CD14-positive monocyte (primary cell): Measurements from ENCODE around the gene VEPH1. TPM values are rescaled to one million over a fixed set of nuclear protein-coding genes. Genes with fewer than 3 reads are reported as not detected.

Experiments
- DNase-seq, 3 donors: peaks; one replicate each; pipeline ENCODE4 v3.0.0-alpha.2; 2011 to 2022
- H2AFZ ChIP-seq: 2 replicates; pipeline ENCODE4 v1.6.0; 2012; ENCODE audit warnings: mild to moderate bottlenecking, low read depth, low read length, inconsistent platforms; ENCODE audit not compliant: insufficient read depth, poor library complexity, severe bottlenecking
- H3K27ac ChIP-seq, 2 donors: 1 replicate in 1 of 2; 2 replicates in 1 of 2; pipeline ENCODE4 v1.5.1; 2012 to 2013; ENCODE audit warnings: low read length in 2 of 2, control low read depth in 1 of 2, inconsistent platforms in 1 of 2, low read depth in 1 of 2, mild to moderate bottlenecking in 1 of 2
- H3K27me3 ChIP-seq, 2 donors: one replicate each; pipeline versions ENCODE4 v1.6.0 to v1.6.1; 2011 to 2013; ENCODE audit warnings: low read length in 2 of 2; ENCODE audit not compliant: control insufficient read depth in 2 of 2, insufficient read depth in 2 of 2
- H3K36me3 ChIP-seq, 2 donors: replicated peaks in 1 of 2; 1 replicate in 1 of 2; 2 replicates in 1 of 2; pipeline versions ENCODE4 v1.5.1 to v1.6.1; 2012 to 2013; ENCODE audit warnings: low read length in 2 of 2, control low read depth in 1 of 2, inconsistent platforms in 1 of 2, mild to moderate bottlenecking in 1 of 2; ENCODE audit not compliant: insufficient read depth in 2 of 2, control insufficient read depth in 1 of 2
- H3K4me1 ChIP-seq, 2 donors: 1 replicate in 1 of 2; 2 replicates in 1 of 2; pipeline versions ENCODE4 v1.5.1 to v1.6.1; 2012 to 2013; ENCODE audit warnings: low read length in 2 of 2, control low read depth in 1 of 2, inconsistent platforms in 1 of 2, mild to moderate bottlenecking in 1 of 2, moderate library complexity in 1 of 2; ENCODE audit not compliant: insufficient read depth in 2 of 2, control insufficient read depth in 1 of 2
- H3K4me2 ChIP-seq: replicated peaks from 2 replicates; pipeline ENCODE3; 2012; ENCODE audit warnings: low read length, moderate library complexity, mild to moderate bottlenecking; ENCODE audit not compliant: poor library complexity, severe bottlenecking; ENCODE audit errors: extremely low read depth
- H3K4me3 ChIP-seq, 3 experiments: fragments of 200-600 bp in 1 of 3; sonication (generic) in 1 of 3; replicated peaks in 1 of 3; 1 replicate in 2 of 3; 2 replicates in 1 of 3; pipeline ENCODE4 v1.5.1; 2011 to 2013; ENCODE audit warnings: low read length in 3 of 3, mild to moderate bottlenecking in 3 of 3, control low read depth in 2 of 3, low read depth in 2 of 3, inconsistent platforms in 1 of 3, moderate library complexity in 1 of 3
- H3K79me2 ChIP-seq: 2 replicates; pipeline ENCODE4 v1.6.0; 2012; ENCODE audit warnings: mild to moderate bottlenecking, control low read depth, inconsistent platforms, low read length, moderate library complexity; ENCODE audit not compliant: insufficient read depth
- H3K9ac ChIP-seq: 2 replicates; pipeline ENCODE4 v1.6.0; 2017; ENCODE audit warnings: low read length, mild to moderate bottlenecking; ENCODE audit not compliant: insufficient read depth, poor library complexity, severe bottlenecking
- H3K9me3 ChIP-seq, 2 donors: replicated peaks in 1 of 2; 1 replicate in 1 of 2; 2 replicates in 1 of 2; pipeline versions ENCODE4 v1.5.1 to v1.6.1; 2012 to 2013; ENCODE audit warnings: low read length in 2 of 2, control low read depth in 1 of 2; ENCODE audit not compliant: control insufficient read depth in 1 of 2, insufficient read depth in 1 of 2
- H4K20me1 ChIP-seq: 2 replicates; pipeline ENCODE4 v1.6.0; 2012; ENCODE audit warnings: mild to moderate bottlenecking, low read length, control low read depth, moderate library complexity; ENCODE audit not compliant: insufficient read depth
- H3K27ac Mint-ChIP-seq, 7 donors: one replicate each; pipeline ENCODE4 v1.8.0; 2020; ENCODE audit warnings: mild to moderate bottlenecking in 7 of 7, mixed read lengths in 7 of 7, moderate library complexity in 6 of 7, inconsistent platforms in 2 of 7
- H3K27me3 Mint-ChIP-seq, 3 donors: one replicate each; pipeline ENCODE4 v1.8.0; 2021 to 2022; ENCODE audit warnings: low read depth in 3 of 3, mild to moderate bottlenecking in 3 of 3, mixed read lengths in 3 of 3, moderate library complexity in 3 of 3, inconsistent platforms in 1 of 3
- H3K36me3 Mint-ChIP-seq, 2 donors: one replicate each; pipeline ENCODE4 v1.8.0; 2020; ENCODE audit warnings: mixed read lengths in 2 of 2, inconsistent platforms in 1 of 2, mild to moderate bottlenecking in 1 of 2
- H3K4me1 Mint-ChIP-seq: one replicate; pipeline ENCODE4 v1.8.0; 2020; ENCODE audit warnings: mild to moderate bottlenecking, mixed read lengths
- H3K4me3 Mint-ChIP-seq, 2 donors: one replicate each; pipeline ENCODE4 v1.8.0; 2020; ENCODE audit warnings: mild to moderate bottlenecking in 2 of 2, mixed read lengths in 2 of 2, moderate library complexity in 1 of 2
- H3K9me3 Mint-ChIP-seq, 7 donors: one replicate each; pipeline ENCODE4 v1.8.0; 2020 to 2022; ENCODE audit warnings: mixed read lengths in 7 of 7, mild to moderate bottlenecking in 6 of 7, moderate library complexity in 6 of 7, inconsistent platforms in 2 of 7
- CTCF ChIP-seq: fragments of 200-600 bp; IDR thresholded peaks from one replicate; pipeline ENCODE4 v1.8.0; 2022; ENCODE audit warnings: antibody characterized with exemption, mild to moderate bottlenecking
- WGBS: methylation state at CpG from one replicate; pipeline ENCODE4 v1.1.5; 2013; ENCODE audit warnings: missing lambda C conversion rate; ENCODE audit not compliant: insufficient coverage; 5-methylcytosine and 5-hydroxymethylcytosine counted together
- intact Hi-C, 2 donors: fragments of 100-400 bp; cut with micrococcal nuclease; formaldehyde crosslinking; loops; one replicate each; pipeline versions ENCODE4 v1.15.0 to v1.15.1; 2023
- polyA plus RNA-seq, 3 donors: library from polyadenylated mRNA; depleted of rRNA in 1 of 3; unstranded in 2 of 3; stranded (reverse) in 1 of 3; fragments of 300-500 nt in 2 of 3; fragments of >200 nt in 1 of 3; fragmentation: Illumina TruSeq in 2 of 3; gene quantifications; 1 replicate in 2 of 3; 2 replicates in 1 of 3; pipeline ENCODE4 v1.2.3, GENCODE V29; 2012 to 2021

The VEPH1 gene
- polyA plus RNA-seq, 3 donors, result 0.44 TPM; not detected in 2

- Histone ChIP-seq H4K20me1 (no peaks in the 10 kb centered on the region), H3K9ac (no peak overlapping the region), H3K4me3 (no peak overlapping the region), H2AFZ (no peak overlapping the region), H3K79me2 (no peaks in the 10 kb centered on the region), H3K36me3 (no peaks in the 10 kb centered on the region), H3K27ac (no peak overlapping the region), H3K4me2 (no peak overlapping the region), H3K4me1 (no peaks in the 10 kb centered on the region), H3K27me3 (no peaks in the 10 kb centered on the region), H3K9me3 (no peaks in the 10 kb centered on the region)
- Mint-ChIP-seq H3K4me3 (no peak overlapping the region), H3K9me3 (peaks cover 0 to 2% (median 0%) of the 10 kb centered on the region in 7 donors), H3K27ac (no peak overlapping the region), H3K36me3 (no peaks in the 10 kb centered on the region), H3K4me1 (no peaks in the 10 kb centered on the region), H3K27me3 (no peaks in the 10 kb centered on the region)
- WGBS, result 95% methylated on average over 2 of the region's 2 CpGs
- no peak for TF ChIP-seq CTCF
- DNase-seq, result no peak
- intact Hi-C loops, result no loop called here
Measured at GRCh38 chr3:157301755-157302154, 201.5 kb downstream of the VEPH1 start.

DNA sequence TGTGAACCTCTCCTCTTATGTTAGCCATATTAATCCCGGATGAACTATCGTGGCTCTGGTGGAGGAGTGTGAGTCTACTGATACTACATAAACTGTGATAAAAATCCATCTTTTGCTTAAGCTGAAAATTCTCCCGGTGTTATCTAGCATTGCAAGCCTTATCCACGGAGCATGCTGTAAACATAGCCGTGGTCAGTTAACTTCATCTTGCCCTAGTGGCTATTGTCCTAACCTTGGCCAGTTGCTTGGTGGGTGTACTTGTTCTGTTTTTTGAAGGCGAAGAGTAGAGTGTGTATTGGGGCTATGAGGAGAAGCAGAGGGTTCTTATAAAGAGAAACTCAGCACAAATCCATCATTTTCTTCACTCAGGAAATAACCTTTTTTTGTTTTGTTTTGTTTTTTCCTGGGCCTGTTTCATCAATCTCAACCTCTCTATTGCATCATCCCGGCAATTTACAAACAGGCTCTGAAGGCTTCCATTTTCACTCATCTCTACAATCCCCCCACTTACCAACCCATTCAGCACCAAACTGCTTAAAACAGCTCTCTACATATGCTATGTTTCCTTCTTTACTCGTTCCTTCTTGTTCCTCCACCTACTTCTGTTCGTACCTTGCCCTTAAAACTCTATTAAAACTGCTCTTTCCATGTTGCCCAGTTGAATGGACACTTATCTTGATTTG, 202.1 kb downstream of the VEPH1 start:
- Histone ChIP-seq H3K36me3 (no peaks in the 10 kb centered on the region), H2AFZ (no peak overlapping the region), H3K27ac (no peak overlapping the region), H3K79me2 (no peaks in the 10 kb centered on the region), H3K4me1 (no peaks in the 10 kb centered on the region), H3K4me3 (no peak overlapping the region), H3K9me3 (no peaks in the 10 kb centered on the region), H4K20me1 (no peaks in the 10 kb centered on the region), H3K9ac (no peak overlapping the region), H3K27me3 (no peaks in the 10 kb centered on the region), H3K4me2 (no peak overlapping the region)
- Mint-ChIP-seq H3K36me3 (no peaks in the 10 kb centered on the region), H3K4me1 (no peaks in the 10 kb centered on the region), H3K27ac (no peak overlapping the region), H3K27me3 (no peaks in the 10 kb centered on the region), H3K9me3 (peaks cover 0 to 2% (median 0%) of the 10 kb centered on the region in 7 donors), H3K4me3 (no peak overlapping the region)
- DNase-seq, result no peak
- intact Hi-C loops, result no loop called here
- no peak for TF ChIP-seq CTCF
- 93% methylated on average over 6 of the region's 9 CpGs for WGBS
